HG02588 (cell line): Measurements from ENCODE around the gene GTSE1.

Experiments
- ATAC-seq: cut with Tn5 transposase; IDR thresholded peaks from one replicate; pipeline ENCODE4 v1.9.1; 2021; ENCODE audit warnings: mild to moderate bottlenecking, moderate library complexity; ENCODE audit not compliant: unreplicated experiment

GTSE1 gene

GRCh38 chr22:46351767-46352166 lies 55.1 kb downstream of the GTSE1 start:
- no peak for ATAC-seq

GRCh38 chr22:46352276-46352675 lies 55.6 kb downstream of the GTSE1 start:
- ATAC-seq: no peak

GRCh38 chr22:46352691-46353386 lies 56.2 kb downstream of the GTSE1 start:
- no peak for ATAC-seq

- ATAC-seq: no peak
Measured at GRCh38 chr22:46353483-46354105, 56.9 kb downstream of the GTSE1 start.

GRCh38 chr22:46354176-46354992 lies 57.7 kb downstream of the GTSE1 start:
- ATAC-seq: no peak

GRCh38 chr22:46354993-46355305 lies 58.3 kb downstream of the GTSE1 start:
- no peak for ATAC-seq

GRCh38 chr22:46355369-46355995 lies 58.8 kb downstream of the GTSE1 start:
- no peak for ATAC-seq

GRCh38 chr22:46355996-46356471 lies 59.4 kb downstream of the GTSE1 start:
- ATAC-seq: no peak

- ATAC-seq: no peak
Measured at GRCh38 chr22:46356496-46357480, 60.1 kb downstream of the GTSE1 start.

- no peak for ATAC-seq
Measured at GRCh38 chr22:46357711-46358520, 61.2 kb downstream of the GTSE1 start.

GRCh38 chr22:46358766-46359165 lies 62.1 kb downstream of the GTSE1 start:
- no peak for ATAC-seq

GRCh38 chr22:46359362-46359761 lies 62.7 kb downstream of the GTSE1 start:
- no peak for ATAC-seq

GRCh38 chr22:46360097-46360496 lies 63.4 kb downstream of the GTSE1 start:
- ATAC-seq: no peak

- ATAC-seq: no peak
Measured at GRCh38 chr22:46360891-46361290, 64.2 kb downstream of the GTSE1 start.

GRCh38 chr22:46361826-46362202 lies 65.1 kb downstream of the GTSE1 start:
- no peak for ATAC-seq

- no peak for ATAC-seq
Measured at GRCh38 chr22:46362203-46362933, 65.7 kb downstream of the GTSE1 start.

GRCh38 chr22:46362934-46363515 lies 66.4 kb downstream of the GTSE1 start:
- ATAC-seq: no peak

GRCh38 chr22:46363611-46364321 lies 67.1 kb downstream of the GTSE1 start:
- no peak for ATAC-seq
